ENCODE measurements around the gene PLA2G1B. TPM values are rescaled to one million over a fixed set of nuclear protein-coding genes. Genes with fewer than 3 reads are reported as not detected.

PLA2G1B gene
- total and polyA plus RNA-seq, 12 donors, result 1.3 to 18.7 (median 4.9) TPM; not detected in 1

DNA sequence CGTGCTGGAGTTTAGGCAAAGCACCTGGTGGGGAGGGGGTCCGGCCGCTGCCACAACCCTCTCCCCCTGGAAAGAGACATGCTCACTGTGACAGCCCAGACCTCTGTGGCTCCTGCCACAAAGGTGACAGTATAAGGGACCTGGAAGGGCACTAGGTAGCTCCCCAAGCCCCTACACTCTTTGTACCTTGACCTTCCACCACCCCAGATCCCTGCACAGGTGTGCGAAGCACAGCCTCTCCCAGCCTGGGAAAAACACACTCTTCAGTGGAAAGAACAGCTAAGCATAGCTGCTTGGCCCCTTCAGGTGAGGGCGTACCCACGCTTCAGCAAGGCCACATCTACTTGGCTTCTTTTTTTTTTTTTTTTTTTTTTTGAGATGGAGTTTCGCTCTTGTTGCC is 4.9 kb upstream of the PLA2G1B start:
- H3K4me1 ChIP-seq (replicated peaks in 1 of 2), result peaks cover 5 to 7% of the 10 kb centered on the region in 2 donors
- H3K27ac ChIP-seq, result no peak overlapping the region
- DNase-seq, result no peak

DNA sequence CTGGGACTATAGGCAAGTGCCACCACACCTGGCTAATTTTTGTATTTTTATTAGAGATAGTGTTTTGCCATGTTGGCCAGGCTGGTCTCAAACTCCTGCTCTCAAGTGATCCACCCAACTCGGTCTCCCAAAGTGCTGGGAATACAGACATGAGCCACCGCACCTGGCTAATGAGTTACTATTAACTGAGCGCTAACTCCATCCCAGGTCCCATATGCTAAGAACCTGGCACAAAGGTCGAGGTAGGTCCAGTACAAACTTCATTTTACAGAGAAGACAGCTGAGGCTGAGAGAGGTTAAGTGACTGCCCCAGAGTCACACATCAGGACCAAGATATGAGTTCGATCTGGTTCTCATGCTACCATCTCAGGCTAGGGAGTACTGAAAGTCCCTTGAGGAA is 4.5 kb upstream of the PLA2G1B start:
- WGBS, 4 donors, result 78 to 89% (median 84%) methylated on average over 5 of the region's 5 CpGs
- intact Hi-C loops (cut with DNase I), result no loop called here
- TF ChIP-seq POLR2A (IDR thresholded peaks at IDR 0.05), result no peak
- TF ChIP-seq, protein P1, sequence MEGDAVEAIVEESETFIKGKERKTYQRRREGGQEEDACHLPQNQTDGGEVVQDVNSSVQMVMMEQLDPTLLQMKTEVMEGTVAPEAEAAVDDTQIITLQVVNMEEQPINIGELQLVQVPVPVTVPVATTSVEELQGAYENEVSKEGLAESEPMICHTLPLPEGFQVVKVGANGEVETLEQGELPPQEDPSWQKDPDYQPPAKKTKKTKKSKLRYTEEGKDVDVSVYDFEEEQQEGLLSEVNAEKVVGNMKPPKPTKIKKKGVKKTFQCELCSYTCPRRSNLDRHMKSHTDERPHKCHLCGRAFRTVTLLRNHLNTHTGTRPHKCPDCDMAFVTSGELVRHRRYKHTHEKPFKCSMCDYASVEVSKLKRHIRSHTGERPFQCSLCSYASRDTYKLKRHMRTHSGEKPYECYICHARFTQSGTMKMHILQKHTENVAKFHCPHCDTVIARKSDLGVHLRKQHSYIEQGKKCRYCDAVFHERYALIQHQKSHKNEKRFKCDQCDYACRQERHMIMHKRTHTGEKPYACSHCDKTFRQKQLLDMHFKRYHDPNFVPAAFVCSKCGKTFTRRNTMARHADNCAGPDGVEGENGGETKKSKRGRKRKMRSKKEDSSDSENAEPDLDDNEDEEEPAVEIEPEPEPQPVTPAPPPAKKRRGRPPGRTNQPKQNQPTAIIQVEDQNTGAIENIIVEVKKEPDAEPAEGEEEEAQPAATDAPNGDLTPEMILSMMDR (IDR thresholded peaks at IDR 0.05), result no peak
- Histone ChIP-seq H3K4me1 (replicated peaks in 1 of 2) (peaks cover 8 to 12% of the 10 kb centered on the region in 2 donors), H3K27me3 (no peaks in the 10 kb centered on the region), H3K27ac (no peak overlapping the region), H3K36me3 (replicated peaks in 1 of 2) (no peaks in the 10 kb centered on the region), H3K4me3 (no peak overlapping the region), H3K9me3 (replicated peaks in 1 of 3) (no peaks in the 10 kb centered on the region)
- no peak for DNase-seq

More for the DNA sequence above, 4.9 kb upstream of the PLA2G1B start:
- intact Hi-C loops (cut with DNase I), result no loop called here
- Histone ChIP-seq H3K9me3 (replicated peaks in 1 of 3) (no peaks in the 10 kb centered on the region), H3K27me3 (no peaks in the 10 kb centered on the region), H3K4me3 (no peak overlapping the region), H3K36me3 (replicated peaks in 1 of 2) (no peaks in the 10 kb centered on the region)
- TF ChIP-seq, protein P1 (IDR thresholded peaks at IDR 0.05), result no peak
- TF ChIP-seq POLR2A (IDR thresholded peaks at IDR 0.05), result no peak
- 77 to 96% (median 89%) methylated on average over 4 to 7 of the region's 7 CpGs for WGBS, 4 donors

DNA sequence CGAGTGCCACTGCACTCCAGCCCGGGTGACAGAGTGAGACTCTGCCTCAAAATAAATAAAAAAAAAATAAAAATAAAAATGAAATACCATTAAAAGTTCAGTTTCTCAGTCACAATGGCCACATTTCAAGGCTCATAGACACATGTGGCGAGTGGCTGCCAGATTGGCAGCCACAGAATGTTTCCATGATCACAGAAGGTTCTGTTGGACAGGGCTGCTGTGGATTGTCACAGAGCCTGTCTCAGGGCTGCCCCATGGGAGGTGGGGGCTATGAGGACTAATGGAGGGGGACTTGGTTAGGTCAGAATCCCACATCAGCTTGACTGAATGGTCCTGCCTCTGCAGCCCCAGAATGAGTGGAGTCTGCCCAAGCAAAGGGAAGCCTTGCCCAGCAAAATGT is 3.8 kb upstream of the PLA2G1B start:
- Histone ChIP-seq H3K36me3 (replicated peaks in 1 of 2) (no peaks in the 10 kb centered on the region), H3K4me1 (replicated peaks in 1 of 2) (peaks cover 8 to 12% of the 10 kb centered on the region in 2 donors), H3K27ac (no peak overlapping the region), H3K27me3 (no peaks in the 10 kb centered on the region), H3K4me3 (no peak overlapping the region), H3K9me3 (replicated peaks in 1 of 3) (no peaks in the 10 kb centered on the region)
- WGBS, 4 donors, result 61 to 66% (median 62%) methylated on average over 3 of the region's 3 CpGs
- no peak for TF ChIP-seq POLR2A (IDR thresholded peaks at IDR 0.05)
- TF ChIP-seq, protein P1 (IDR thresholded peaks at IDR 0.05), result no peak
- intact Hi-C loops (cut with DNase I), result no loop called here
- DNase-seq, result peak in 1 of 7 donors; percentile 30

DNA sequence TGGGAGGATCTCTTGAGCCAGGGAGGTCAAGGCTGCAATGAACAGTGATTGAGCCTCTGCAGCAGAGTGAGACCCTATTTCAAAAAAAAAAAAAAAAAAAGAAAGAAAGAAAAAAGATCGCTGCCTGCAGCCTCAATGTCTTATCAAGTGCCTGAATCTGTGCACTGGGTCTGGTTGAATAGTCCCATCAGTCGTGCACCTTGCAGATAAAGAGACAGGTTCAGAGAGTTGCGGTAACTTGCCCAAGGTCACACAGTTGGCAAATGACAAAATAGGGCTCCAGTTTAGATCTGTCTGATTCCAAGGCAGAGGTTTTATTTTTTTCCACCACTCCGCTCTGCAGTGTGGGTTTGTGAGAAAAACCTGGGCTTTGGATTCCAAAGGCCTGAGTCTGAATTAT is 649 bp upstream of the PLA2G1B start:
- Histone ChIP-seq H3K4me1 (replicated peaks in 1 of 2) (peaks cover 8 to 16% of the 10 kb centered on the region in 2 donors), H3K36me3 (replicated peaks in 1 of 2) (no peaks in the 10 kb centered on the region), H3K4me3 (no peak overlapping the region), H3K9me3 (replicated peaks in 1 of 3) (no peaks in the 10 kb centered on the region), H3K27me3 (no peaks in the 10 kb centered on the region), H3K27ac (peak overlapping the region in 2 of 5 donors; percentile 32 to 45)
- peak in 2 of 7 donors; percentile 20 to 26 for DNase-seq
- TF ChIP-seq POLR2A (IDR thresholded peaks at IDR 0.05), result no peak
- TF ChIP-seq, protein P1 (IDR thresholded peaks at IDR 0.05), result no peak
- 29 to 51% (median 36%) methylated on average over 4 of the region's 4 CpGs for WGBS, 4 donors
- intact Hi-C loops (cut with DNase I), result no loop called here

Measured in adrenal gland (tissue), 12 donors.